ENCODE data around the gene KDELR3.
A peak's percentile ranks its signal among the peaks of the same experiment; 100 is the strongest.

DNA sequence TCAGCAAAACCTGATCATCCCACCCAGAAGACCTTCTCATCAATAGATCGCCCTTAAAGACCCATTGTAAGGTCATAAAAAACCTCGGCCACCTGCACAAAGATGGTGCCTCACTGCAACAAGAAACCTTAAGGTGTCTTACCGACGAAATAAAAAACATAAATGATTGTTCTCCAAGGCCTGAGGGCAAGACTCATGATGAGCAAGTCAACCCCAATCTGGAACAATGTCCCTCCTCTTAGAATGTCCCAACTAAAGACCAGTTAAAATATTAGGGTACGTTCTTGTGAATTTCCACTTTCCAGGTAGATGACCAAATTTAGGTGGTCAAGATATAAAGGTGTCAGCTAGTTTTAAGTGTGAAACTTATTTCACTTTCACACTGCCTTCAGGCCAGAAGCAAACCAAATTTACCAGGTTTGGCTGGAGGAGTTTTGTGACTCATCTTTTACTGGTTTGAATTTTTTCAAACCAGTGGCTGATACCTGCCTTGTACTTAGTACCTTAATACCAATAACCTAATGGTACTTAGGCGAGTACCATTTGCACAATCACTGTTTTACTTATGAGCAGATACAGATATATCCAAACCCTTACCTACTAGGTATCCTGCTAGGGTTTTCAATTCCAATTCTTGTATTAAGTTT, 14.9 kb downstream of the KDELR3 start:
- TF ChIP-seq POLR2A (IDR thresholded peaks at IDR 0.05; ENCODE audit: low read depth) (no peak), POLR2AphosphoS5 (IDR thresholded peaks at IDR 0.05) (peak in 1 of 2 donors; percentile 38)
- TF ChIP-seq, protein P1, sequence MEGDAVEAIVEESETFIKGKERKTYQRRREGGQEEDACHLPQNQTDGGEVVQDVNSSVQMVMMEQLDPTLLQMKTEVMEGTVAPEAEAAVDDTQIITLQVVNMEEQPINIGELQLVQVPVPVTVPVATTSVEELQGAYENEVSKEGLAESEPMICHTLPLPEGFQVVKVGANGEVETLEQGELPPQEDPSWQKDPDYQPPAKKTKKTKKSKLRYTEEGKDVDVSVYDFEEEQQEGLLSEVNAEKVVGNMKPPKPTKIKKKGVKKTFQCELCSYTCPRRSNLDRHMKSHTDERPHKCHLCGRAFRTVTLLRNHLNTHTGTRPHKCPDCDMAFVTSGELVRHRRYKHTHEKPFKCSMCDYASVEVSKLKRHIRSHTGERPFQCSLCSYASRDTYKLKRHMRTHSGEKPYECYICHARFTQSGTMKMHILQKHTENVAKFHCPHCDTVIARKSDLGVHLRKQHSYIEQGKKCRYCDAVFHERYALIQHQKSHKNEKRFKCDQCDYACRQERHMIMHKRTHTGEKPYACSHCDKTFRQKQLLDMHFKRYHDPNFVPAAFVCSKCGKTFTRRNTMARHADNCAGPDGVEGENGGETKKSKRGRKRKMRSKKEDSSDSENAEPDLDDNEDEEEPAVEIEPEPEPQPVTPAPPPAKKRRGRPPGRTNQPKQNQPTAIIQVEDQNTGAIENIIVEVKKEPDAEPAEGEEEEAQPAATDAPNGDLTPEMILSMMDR (IDR thresholded peaks at IDR 0.05), result no peak

Measured in esophagus muscularis mucosa (tissue), 3 donors.